GM19240 (cell line): ENCODE measurements around the gene SEC22C.

Source experiments
- DNase-seq: peaks from one replicate; pipeline ENCODE4 v3.0.0; 2011; ENCODE audit warnings: low spot score; ENCODE audit not compliant: insufficient read length

The SEC22C gene

GRCh38 chr3:42513521-42513920 lies 68.2 kb downstream of the SEC22C start:
- no peak for DNase-seq

DNA sequence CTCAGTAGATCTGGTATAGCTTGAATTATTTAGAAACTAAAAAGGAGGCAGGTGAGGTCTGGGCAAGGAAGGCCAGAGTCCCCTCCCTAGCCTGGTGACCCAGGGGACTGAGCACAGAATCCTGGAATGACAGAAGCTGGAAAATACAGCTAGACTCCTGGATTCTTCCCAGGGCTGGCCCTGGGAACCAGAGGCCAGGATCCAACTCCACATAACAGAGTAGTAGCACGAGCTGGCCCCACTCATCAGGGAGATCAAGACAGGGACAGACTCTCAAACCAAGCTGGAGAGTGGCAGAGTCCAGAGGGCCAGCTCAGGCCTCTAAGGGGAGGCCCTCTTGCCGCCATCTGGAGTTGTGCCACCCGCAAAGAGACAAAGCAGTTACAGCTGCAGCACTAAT lies 68.6 kb downstream of the SEC22C start:
- DNase-seq = no peak

DNA sequence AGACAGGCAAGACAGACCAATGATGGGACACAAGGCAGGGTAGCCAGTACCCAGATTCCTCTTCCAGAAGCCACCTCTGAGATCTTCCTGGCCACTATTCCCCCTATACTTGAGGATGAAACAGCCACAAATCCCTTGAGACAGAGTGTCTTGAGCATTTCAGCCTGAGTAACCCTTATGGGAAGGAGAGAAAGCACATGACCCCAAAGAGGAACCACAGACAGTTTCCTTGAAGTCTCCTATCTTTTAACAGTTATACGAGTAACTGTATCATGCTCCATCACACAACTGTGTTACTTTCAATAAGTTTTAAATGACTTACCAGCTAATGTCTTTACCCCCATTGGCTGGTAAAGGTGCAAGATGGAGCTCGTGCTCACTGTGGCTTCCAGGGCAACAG lies 70.0 kb downstream of the SEC22C start:
- DNase-seq = no peak

DNA sequence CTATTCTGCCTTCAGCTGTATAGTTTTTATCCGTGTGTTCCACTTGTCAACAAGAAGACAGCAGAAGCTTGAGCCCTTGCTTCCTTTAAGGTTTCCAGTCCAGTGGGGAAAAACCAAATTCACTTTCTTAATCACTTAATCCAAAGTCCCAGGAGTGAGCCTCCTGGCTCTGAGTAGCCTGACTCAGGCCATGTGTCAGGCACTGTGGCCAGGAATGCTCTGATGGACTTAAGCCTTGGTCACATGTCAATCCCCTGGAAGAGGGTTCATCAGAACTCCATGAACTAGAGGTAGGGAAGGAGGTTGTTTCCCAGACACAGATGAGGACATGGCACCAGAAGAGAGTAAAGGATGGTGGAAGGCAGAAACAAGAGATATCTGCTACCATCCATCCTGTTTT lies 70.6 kb downstream of the SEC22C start:
- no peak for DNase-seq

DNA sequence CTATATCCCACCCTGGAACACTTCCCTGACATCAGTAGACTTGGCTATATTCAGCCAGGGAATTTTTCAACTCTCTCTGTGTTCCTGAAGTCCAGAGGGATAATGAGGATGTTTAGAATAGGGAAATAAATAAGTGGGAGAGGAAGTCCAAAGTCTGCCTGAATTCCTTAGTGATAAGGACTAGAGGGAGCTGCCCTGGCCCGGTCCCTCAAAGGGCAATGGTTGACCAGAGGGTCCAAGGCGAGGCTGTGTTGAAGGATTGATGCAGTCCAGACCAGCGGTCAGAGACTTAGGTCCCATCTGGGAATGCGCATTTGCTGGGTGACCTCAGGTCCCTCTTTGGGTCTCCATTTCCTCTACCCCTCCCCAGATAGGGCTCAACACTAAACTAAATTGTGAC lies 71.4 kb downstream of the SEC22C start:
- no peak for DNase-seq

DNA sequence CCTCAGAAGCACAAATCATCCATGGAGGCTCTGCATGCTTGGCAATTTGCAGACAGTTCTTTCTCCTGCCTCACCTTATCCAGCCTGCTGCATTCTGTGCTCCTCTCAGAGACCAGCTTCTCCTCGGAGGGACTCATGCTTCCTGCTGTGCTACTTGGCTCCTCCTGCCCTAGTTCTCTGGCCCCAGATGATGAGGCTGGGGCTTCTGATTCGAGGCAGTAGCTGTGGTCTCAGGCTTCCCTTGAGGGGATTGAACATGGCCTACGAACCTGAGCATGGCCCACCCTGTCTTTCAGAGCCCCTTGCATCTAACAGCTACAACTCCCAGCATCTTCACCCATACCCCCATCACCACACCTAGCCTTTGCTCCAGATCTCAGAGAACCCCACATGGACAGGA lies 72.7 kb downstream of the SEC22C start:
- DNase-seq = no peak

- DNase-seq = no peak
Measured at GRCh38 chr3:42508562-42508961, 73.2 kb downstream of the SEC22C start.

GRCh38 chr3:42507761-42508335 lies 73.9 kb downstream of the SEC22C start:
- no peak for DNase-seq

GRCh38 chr3:42507252-42507651 lies 74.5 kb downstream of the SEC22C start:
- DNase-seq = no peak

GRCh38 chr3:42505849-42506410 lies 75.8 kb downstream of the SEC22C start:
- no peak for DNase-seq

GRCh38 chr3:42505128-42505848 lies 76.5 kb downstream of the SEC22C start:
- no peak for DNase-seq

DNA sequence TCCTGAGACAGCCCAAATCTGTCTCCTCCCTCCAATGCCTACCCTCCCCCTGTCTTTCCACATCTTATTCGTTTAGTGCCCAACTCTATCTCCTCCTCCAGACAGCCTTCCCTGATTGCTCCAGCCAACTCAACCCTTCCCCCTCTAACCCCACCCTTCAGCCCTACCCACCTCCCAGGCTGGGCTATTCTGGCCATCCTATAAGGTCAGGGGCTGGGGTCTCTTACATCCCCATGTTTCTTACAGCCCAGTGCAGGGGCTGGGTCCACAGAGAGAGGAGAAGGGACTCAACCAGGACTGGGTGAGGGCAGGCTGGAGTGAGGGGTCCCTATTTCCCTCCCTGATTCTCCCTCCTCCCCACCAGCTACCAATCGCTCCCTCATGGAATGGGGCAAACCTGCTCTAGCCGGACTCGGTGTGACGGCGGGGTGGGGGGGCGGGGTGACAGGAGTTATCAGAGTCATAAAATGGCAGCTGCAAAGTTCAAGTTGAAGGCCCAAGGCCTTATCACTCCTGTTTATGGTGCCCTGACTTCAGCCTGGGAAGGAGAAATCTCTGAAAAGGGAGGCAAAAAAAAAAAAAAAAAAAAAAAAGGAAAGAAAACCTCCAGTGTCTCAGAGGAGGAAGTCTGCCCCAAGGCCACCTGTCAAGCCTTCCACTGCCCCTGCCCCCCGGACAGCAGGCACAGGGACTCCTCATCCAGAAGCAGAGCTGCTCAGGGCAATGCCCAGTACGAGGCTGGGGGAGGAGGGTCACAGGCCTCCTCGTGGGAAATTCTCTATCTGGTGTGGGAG lies 77.2 kb downstream of the SEC22C start:
- DNase-seq = no peak

- no peak for DNase-seq
Measured at GRCh38 chr3:42503957-42504333, 77.8 kb downstream of the SEC22C start.

DNA sequence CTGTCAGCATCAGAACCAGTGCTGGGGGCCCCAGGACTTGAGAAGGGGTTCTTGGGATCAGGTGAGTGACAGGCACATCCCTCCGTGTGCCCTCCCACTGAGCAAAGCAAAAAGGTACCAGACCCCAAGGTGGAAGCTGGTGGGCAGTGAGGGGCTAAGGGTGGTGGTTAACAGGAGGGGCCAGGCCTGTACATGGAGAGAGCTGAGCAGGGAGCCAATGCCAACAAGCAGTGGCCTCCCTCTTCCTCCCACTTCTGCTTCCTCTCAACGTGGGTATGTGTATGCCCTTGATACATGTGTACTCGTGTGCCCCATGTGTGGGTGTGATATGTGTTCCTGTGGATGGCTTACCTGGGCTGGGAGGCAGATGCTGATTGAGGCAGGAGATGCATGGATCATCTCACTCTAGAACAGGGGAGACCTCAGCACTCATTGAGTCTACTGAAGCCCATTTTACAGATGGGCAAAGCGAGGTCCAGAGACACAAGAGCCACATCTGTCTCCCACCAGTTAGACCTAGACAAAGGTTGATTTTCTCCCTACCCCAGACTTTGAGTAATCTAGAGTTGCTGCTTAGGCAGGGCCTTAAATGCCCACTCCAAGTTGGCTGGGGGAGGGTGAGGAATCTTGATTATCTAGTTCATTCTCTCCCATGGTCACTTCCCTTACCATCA lies 78.4 kb downstream of the SEC22C start:
- DNase-seq = no peak

- DNase-seq = peak; percentile 75
Measured at GRCh38 chr3:42502429-42503250, 79.1 kb downstream of the SEC22C start, which contains the start of gene VIPR1. Gene VIPR1 (plus strand): TSS chr3:42502643. CDS start chr3:42502736, 93 bp downstream.

GRCh38 chr3:42501681-42502428 lies 79.9 kb downstream of the SEC22C start:
- DNase-seq = peak; percentile 43

- no peak for DNase-seq
Measured at GRCh38 chr3:42501321-42501680, 80.5 kb downstream of the SEC22C start.

- no peak for DNase-seq
Measured at GRCh38 chr3:42500909-42501308, 80.9 kb downstream of the SEC22C start.

- DNase-seq = no peak
Measured at GRCh38 chr3:42500091-42500490, 81.7 kb downstream of the SEC22C start.

- DNase-seq = no peak
Measured at GRCh38 chr3:42499478-42499871, 82.3 kb downstream of the SEC22C start.
